HEK293 (cell line): ENCODE measurements around the gene ABHD4.

Experiments used
- CTCF ChIA-PET: fragments of 350-600 bp; formaldehyde crosslinking; extraction: SDS; loops from one replicate; lab custom pipeline; 2021; ENCODE audit warnings: antibody characterized with exemption; lab: Yijun Ruan, JAX
- POLR2A ChIA-PET: fragments of 300-600 bp; formaldehyde crosslinking; extraction: SDS; loops from one replicate; lab custom pipeline; 2020; ENCODE audit warnings: antibody characterized with exemption, inconsistent platforms; lab: Yijun Ruan, JAX
- H3K27ac ChIP-seq: fragments of 200-500 bp; sonication (Bioruptor generic); 2 replicates; pipeline ENCODE4 v1.5.1; 2014; ENCODE audit warnings: low read depth, low read length, control low read depth, inconsistent platforms; ENCODE audit errors: extremely low read depth
- H3K36me3 ChIP-seq, 2 experiments: fragments of 200-500 bp in 1 of 2; sonication (Bioruptor generic) in 1 of 2; 1 replicate in 1 of 2; 2 replicates in 1 of 2; pipeline ENCODE4 v1.5.1; 2014 to 2017; ENCODE audit warnings: inconsistent platforms in 2 of 2, low read length in 2 of 2; ENCODE audit not compliant: control insufficient read depth in 2 of 2, insufficient read depth in 1 of 2
- H3K4me1 ChIP-seq: fragments of 200-500 bp; sonication (Bioruptor generic); 2 replicates; pipeline ENCODE4 v1.5.1; 2014; ENCODE audit warnings: mild to moderate bottlenecking, low read length, inconsistent platforms; ENCODE audit not compliant: control insufficient read depth, insufficient read depth
- H3K4me3 ChIP-seq: 2 replicates; pipeline ENCODE4 v1.5.1; 2011; ENCODE audit warnings: low read depth, mild to moderate bottlenecking, control low read depth, low read length, moderate library complexity
- H3K9me3 ChIP-seq: fragments of 200-500 bp; sonication (Bioruptor generic); 2 replicates; pipeline ENCODE4 v1.5.1; 2014; ENCODE audit warnings: low read depth, low read length, inconsistent platforms; ENCODE audit not compliant: control insufficient read depth, insufficient read depth
- GLI2 ChIP-seq: fragments of 450-650 bp; formaldehyde crosslinking; IDR thresholded peaks from 2 replicates; pipeline ENCODE4; 2017; ENCODE audit warnings: missing biosample characterization, missing genetic modification characterization, low read depth, borderline replicate concordance
- GLIS2 ChIP-seq: fragments of 450-650 bp; formaldehyde crosslinking; IDR thresholded peaks from 2 replicates; pipeline ENCODE4 v1.5.1; 2016; ENCODE audit warnings: missing biosample characterization, missing genetic modification characterization
- KLF1 ChIP-seq: fragments of 450-650 bp; formaldehyde crosslinking; IDR thresholded peaks from 2 replicates; pipeline ENCODE4 v1.5.1; 2016; ENCODE audit warnings: missing biosample characterization, missing genetic modification characterization
- KLF10 ChIP-seq: fragments of 450-650 bp; IDR thresholded peaks from 2 replicates; pipeline ENCODE4 v1.5.1; 2018; ENCODE audit warnings: missing biosample characterization, mild to moderate bottlenecking, missing genetic modification characterization
- MZF1 ChIP-seq: fragments of 450-650 bp; formaldehyde crosslinking; IDR thresholded peaks from 2 replicates; pipeline ENCODE4 v1.5.1; 2017; ENCODE audit warnings: missing biosample characterization, missing genetic modification characterization, borderline replicate concordance
- SCRT1 ChIP-seq: fragments of 450-650 bp; formaldehyde crosslinking; IDR thresholded peaks from 2 replicates; pipeline ENCODE4 v1.5.1; 2016; ENCODE audit warnings: missing biosample characterization, missing genetic modification characterization, borderline replicate concordance
- SP7 ChIP-seq: fragments of 450-650 bp; formaldehyde crosslinking; IDR thresholded peaks from 2 replicates; pipeline ENCODE4 v1.5.1; 2016; ENCODE audit warnings: missing biosample characterization, missing genetic modification characterization
- TCF7L2 ChIP-seq: IDR thresholded peaks from 2 replicates; pipeline ENCODE4 v1.6.1; 2011; ENCODE audit warnings: low read depth, mild to moderate bottlenecking, inconsistent platforms, low read length, moderate library complexity, borderline replicate concordance
- ZBTB20 ChIP-seq: fragments of 450-650 bp; formaldehyde crosslinking; IDR thresholded peaks from 2 replicates; pipeline ENCODE4 v1.5.1; 2016; ENCODE audit warnings: missing biosample characterization, missing genetic modification characterization
- ZFP3 ChIP-seq: fragments of 450-650 bp; formaldehyde crosslinking; IDR thresholded peaks from 2 replicates; pipeline ENCODE4 v1.5.1; 2016; ENCODE audit warnings: low read depth, missing biosample characterization, missing genetic modification characterization
- ZFP37 ChIP-seq: fragments of 450-650 bp; formaldehyde crosslinking; IDR thresholded peaks from 2 replicates; pipeline ENCODE4 v1.5.1; 2016; ENCODE audit warnings: missing biosample characterization, missing genetic modification characterization
- ZNF132 ChIP-seq: fragments of 450-650 bp; formaldehyde crosslinking; IDR thresholded peaks from 2 replicates; pipeline ENCODE4 v1.5.1; 2017; ENCODE audit warnings: missing biosample characterization, missing genetic modification characterization, borderline replicate concordance
- ZNF2 ChIP-seq: fragments of 450-650 bp; formaldehyde crosslinking; IDR thresholded peaks from 2 replicates; pipeline ENCODE4 v1.5.1; 2016; ENCODE audit warnings: missing biosample characterization, missing genetic modification characterization
- ZNF214 ChIP-seq: fragments of 450-650 bp; formaldehyde crosslinking; IDR thresholded peaks from 2 replicates; pipeline ENCODE4 v1.5.1; 2017; ENCODE audit warnings: missing biosample characterization, mild to moderate bottlenecking, missing genetic modification characterization, borderline replicate concordance
- ZNF223 ChIP-seq: fragments of 450-650 bp; formaldehyde crosslinking; IDR thresholded peaks from 2 replicates; pipeline ENCODE4 v1.5.1; 2016; ENCODE audit warnings: missing biosample characterization, missing genetic modification characterization
- ZNF274 ChIP-seq, 2 experiments: fragments of 200-500 bp in 1 of 2; fragments of 450-650 bp in 1 of 2; sonication (Bioruptor generic) in 1 of 2; formaldehyde crosslinking in 1 of 2; IDR thresholded peaks; 2 replicates each; pipeline versions ENCODE4 v1.5.1 to v1.6.1; 2014 to 2016; ENCODE audit warnings: borderline replicate concordance in 1 of 2, inconsistent platforms in 1 of 2, low read length in 1 of 2, missing biosample characterization in 1 of 2, missing genetic modification characterization in 1 of 2
- ZNF335 ChIP-seq: fragments of 450-650 bp; formaldehyde crosslinking; conservative IDR thresholded peaks from 2 replicates; pipeline ENCODE4 v1.5.1; 2016; ENCODE audit warnings: missing biosample characterization, missing genetic modification characterization
- ZNF354C ChIP-seq: fragments of 450-650 bp; formaldehyde crosslinking; IDR thresholded peaks from 2 replicates; pipeline ENCODE4 v1.5.1; 2016; ENCODE audit warnings: missing biosample characterization, missing genetic modification characterization, low read depth, borderline replicate concordance
- ZNF426 ChIP-seq: fragments of 450-650 bp; formaldehyde crosslinking; IDR thresholded peaks from 2 replicates; pipeline ENCODE4 v1.5.1; 2017; ENCODE audit warnings: missing biosample characterization, missing genetic modification characterization, mild to moderate bottlenecking, inconsistent platforms, moderate library complexity
- ZNF510 ChIP-seq: fragments of 450-650 bp; formaldehyde crosslinking; IDR thresholded peaks from 2 replicates; pipeline ENCODE4 v1.5.1; 2018; ENCODE audit warnings: mild to moderate bottlenecking, missing genetic modification characterization, missing biosample characterization; ENCODE audit not compliant: insufficient replicate concordance
- ZNF626 ChIP-seq: fragments of 450-650 bp; sonication (Bioruptor Pico); formaldehyde crosslinking; IDR thresholded peaks from 2 replicates; pipeline ENCODE4 v1.5.1; 2018; ENCODE audit warnings: missing biosample characterization, missing genetic modification characterization, inconsistent platforms
- ZNF747 ChIP-seq: fragments of 450-650 bp; formaldehyde crosslinking; IDR thresholded peaks from 2 replicates; pipeline ENCODE4 v1.5.1; 2016; ENCODE audit warnings: missing biosample characterization, missing genetic modification characterization
- ZNF791 ChIP-seq: fragments of 450-650 bp; formaldehyde crosslinking; IDR thresholded peaks from 2 replicates; pipeline ENCODE4 v1.5.1; 2016; ENCODE audit warnings: missing biosample characterization, missing genetic modification characterization
- TF ChIP-seq, protein P1 (sequence below): fragments of 450-650 bp; formaldehyde crosslinking; IDR thresholded peaks from 2 replicates; pipeline ENCODE4 v1.5.1; 2016; ENCODE audit warnings: missing biosample characterization, missing genetic modification characterization, low read depth
- TF ChIP-seq, protein P2 (sequence below): fragments of 450-650 bp; formaldehyde crosslinking; IDR thresholded peaks from 2 replicates; pipeline ENCODE4 v1.5.1; 2016; ENCODE audit warnings: missing biosample characterization, missing genetic modification characterization
- TF ChIP-seq, protein P3 (sequence below): fragments of 450-650 bp; formaldehyde crosslinking; IDR thresholded peaks from 2 replicates; pipeline ENCODE4 v1.5.1; 2016; ENCODE audit warnings: missing biosample characterization, missing genetic modification characterization

Gene ABHD4

DNA sequence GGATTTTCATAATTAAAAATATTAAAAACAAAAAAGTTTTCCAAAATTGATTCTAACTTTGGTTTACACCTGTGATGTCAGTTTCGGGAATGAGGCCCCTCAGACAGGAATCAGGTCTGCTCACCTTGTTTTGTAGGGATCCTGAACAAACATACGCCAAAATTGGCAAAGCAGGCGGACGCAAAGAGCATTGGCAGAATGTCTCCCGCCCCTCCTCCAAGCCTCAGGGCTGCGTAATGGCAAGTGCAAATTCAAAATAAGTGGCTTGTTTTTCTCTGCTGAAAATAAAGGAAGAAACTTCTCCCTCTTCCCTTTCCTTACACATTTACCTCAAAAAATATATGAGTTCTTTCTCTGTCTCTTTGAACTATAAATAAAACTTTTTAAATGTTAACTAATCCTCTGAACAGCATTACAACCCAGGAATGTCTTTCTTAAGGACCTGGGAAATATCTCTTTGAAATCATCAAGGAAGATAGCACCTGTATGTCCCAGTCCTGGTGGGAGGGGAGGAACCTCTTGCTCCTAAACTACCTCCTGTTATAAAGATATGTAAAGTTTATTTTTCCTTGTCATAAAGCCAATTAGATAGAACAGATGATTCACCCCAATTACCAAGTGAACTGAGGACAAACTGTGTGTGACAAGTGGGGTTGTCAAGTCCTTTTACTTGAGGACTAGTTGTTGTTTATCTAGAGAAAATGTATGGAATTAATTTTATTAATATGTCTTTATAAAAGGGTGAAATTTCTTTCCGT, 29.6 kb downstream of the ABHD4 start (continued):
- TF ChIP-seq ZNF791 = no peak
- TF ChIP-seq, protein P1, sequence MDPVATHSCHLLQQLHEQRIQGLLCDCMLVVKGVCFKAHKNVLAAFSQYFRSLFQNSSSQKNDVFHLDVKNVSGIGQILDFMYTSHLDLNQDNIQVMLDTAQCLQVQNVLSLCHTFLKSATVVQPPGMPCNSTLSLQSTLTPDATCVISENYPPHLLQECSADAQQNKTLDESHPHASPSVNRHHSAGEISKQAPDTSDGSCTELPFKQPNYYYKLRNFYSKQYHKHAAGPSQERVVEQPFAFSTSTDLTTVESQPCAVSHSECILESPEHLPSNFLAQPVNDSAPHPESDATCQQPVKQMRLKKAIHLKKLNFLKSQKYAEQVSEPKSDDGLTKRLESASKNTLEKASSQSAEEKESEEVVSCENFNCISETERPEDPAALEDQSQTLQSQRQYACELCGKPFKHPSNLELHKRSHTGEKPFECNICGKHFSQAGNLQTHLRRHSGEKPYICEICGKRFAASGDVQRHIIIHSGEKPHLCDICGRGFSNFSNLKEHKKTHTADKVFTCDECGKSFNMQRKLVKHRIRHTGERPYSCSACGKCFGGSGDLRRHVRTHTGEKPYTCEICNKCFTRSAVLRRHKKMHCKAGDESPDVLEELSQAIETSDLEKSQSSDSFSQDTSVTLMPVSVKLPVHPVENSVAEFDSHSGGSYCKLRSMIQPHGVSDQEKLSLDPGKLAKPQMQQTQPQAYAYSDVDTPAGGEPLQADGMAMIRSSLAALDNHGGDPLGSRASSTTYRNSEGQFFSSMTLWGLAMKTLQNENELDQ = no peak
- TF ChIP-seq, all 188 proteins: peak for 0

DNA sequence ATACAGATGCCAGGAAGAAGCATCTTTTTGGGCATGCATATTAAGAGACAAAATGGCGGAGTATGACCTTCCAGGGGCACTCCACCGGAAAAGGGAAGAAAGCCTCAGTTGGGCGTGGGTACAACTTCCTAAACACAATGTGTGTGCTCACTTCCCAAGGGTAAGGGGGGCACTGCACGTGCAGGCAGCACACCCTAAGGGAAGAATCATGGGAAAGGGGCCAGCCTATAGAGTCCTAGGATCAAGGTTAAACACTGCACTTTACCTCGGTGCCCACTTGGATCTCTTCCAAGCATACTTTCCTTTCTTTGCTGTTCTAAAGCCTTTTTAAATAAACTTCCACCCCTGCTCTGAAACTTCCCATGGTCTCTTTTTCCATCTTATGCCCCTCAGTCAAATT, 31.3 kb downstream of the ABHD4 start:
- H3K4me3 ChIP-seq = no peak overlapping the region
- ChIA-PET POLR2A (no interaction called here), CTCF (interaction anchor here (0.6 kb wide), 1 partner anchor 224 kb away, joined by 4 read pairs; no protein-coding TSS in a partner anchor)
- H3K27ac ChIP-seq = no peak overlapping the region
- no peaks in the 10 kb centered on the region for H3K9me3 ChIP-seq
- no peaks in the 10 kb centered on the region for H3K36me3 ChIP-seq
- peaks cover 4% of the 10 kb centered on the region; the same call in 1 of the 2 replicates for H3K4me1 ChIP-seq
- TF ChIP-seq ZNF426 (tag by site-specific recombination) (no peak), SP7 (tag by site-specific recombination) (no peak), ZNF791 (no peak), TCF7L2 (no peak), ZNF510 (no peak), KLF1 (no peak), KLF10 (no peak), GLIS2 (tag by site-specific recombination) (no peak), ZNF132 (tag by site-specific recombination) (no peak), ZNF214 (tag by site-specific recombination) (no peak), ZNF223 (tag by site-specific recombination) (no peak), ZBTB20 (no peak), ZFP37 (tag by site-specific recombination) (no peak)
- TF ChIP-seq, protein P2, sequence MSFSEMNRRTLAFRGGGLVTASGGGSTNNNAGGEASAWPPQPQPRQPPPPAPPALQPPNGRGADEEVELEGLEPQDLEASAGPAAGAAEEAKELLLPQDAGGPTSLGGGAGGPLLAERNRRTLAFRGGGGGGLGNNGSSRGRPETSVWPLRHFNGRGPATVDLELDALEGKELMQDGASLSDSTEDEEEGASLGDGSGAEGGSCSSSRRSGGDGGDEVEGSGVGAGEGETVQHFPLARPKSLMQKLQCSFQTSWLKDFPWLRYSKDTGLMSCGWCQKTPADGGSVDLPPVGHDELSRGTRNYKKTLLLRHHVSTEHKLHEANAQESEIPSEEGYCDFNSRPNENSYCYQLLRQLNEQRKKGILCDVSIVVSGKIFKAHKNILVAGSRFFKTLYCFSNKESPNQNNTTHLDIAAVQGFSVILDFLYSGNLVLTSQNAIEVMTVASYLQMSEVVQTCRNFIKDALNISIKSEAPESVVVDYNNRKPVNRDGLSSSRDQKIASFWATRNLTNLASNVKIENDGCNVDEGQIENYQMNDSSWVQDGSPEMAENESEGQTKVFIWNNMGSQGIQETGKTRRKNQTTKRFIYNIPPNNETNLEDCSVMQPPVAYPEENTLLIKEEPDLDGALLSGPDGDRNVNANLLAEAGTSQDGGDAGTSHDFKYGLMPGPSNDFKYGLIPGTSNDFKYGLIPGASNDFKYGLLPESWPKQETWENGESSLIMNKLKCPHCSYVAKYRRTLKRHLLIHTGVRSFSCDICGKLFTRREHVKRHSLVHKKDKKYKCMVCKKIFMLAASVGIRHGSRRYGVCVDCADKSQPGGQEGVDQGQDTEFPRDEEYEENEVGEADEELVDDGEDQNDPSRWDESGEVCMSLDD (tag by site-specific recombination) = no peak
- TF ChIP-seq, protein P3, sequence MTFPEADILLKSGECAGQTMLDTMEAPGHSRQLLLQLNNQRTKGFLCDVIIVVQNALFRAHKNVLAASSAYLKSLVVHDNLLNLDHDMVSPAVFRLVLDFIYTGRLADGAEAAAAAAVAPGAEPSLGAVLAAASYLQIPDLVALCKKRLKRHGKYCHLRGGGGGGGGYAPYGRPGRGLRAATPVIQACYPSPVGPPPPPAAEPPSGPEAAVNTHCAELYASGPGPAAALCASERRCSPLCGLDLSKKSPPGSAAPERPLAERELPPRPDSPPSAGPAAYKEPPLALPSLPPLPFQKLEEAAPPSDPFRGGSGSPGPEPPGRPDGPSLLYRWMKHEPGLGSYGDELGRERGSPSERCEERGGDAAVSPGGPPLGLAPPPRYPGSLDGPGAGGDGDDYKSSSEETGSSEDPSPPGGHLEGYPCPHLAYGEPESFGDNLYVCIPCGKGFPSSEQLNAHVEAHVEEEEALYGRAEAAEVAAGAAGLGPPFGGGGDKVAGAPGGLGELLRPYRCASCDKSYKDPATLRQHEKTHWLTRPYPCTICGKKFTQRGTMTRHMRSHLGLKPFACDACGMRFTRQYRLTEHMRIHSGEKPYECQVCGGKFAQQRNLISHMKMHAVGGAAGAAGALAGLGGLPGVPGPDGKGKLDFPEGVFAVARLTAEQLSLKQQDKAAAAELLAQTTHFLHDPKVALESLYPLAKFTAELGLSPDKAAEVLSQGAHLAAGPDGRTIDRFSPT (tag by site-specific recombination) = no peak

DNA sequence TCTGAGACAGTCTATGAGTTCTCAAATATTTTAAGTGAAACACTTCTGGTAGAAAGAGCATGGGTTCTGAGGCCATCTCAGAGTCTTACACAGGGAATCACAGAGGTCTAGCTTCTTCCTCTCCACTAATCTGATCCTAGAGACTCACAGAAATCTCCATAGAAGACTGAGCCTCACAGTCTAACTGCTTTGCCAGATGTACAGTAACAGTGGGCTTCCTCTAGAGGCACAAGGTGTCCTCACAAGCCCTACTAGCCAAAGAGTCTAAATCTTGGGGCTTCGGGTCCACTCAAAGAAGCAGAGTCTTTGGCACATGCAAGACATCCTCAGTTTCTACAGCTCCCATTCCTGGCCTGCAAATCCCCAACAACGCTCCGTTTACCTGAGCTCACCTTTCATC, 32.0 kb downstream of the ABHD4 start:
- Histone ChIP-seq H3K27ac (no peak overlapping the region), H3K36me3 (no peaks in the 10 kb centered on the region), H3K4me3 (no peak overlapping the region), H3K4me1 (peaks cover 4% of the 10 kb centered on the region; the same call in 1 of the 2 replicates), H3K9me3 (no peaks in the 10 kb centered on the region)
- TF ChIP-seq ZNF747 (tag by site-specific recombination) (no peak), GLI2 (no peak), ZNF354C (tag by site-specific recombination) (no peak), ZNF274 (IDR thresholded peaks at IDR 0.05; ENCODE audit: low read length) (no peak), ZNF274 (tag by site-specific recombination; IDR thresholded peaks at IDR 0.05; ENCODE audit: borderline replicate concordance) (no peak), ZBTB20 (no peak), ZNF335 (tag by site-specific recombination) (no peak), ZFP3 (tag by site-specific recombination) (no peak), ZNF626 (tag by site-specific recombination) (no peak), SCRT1 (tag by site-specific recombination) (no peak), ZNF791 (no peak), ZNF2 (tag by site-specific recombination) (no peak), MZF1 (tag by site-specific recombination) (no peak)
- ChIA-PET POLR2A (no interaction called here), CTCF (interaction anchor here (0.6 kb wide), 1 partner anchor 223 kb away, joined by 4 read pairs; no protein-coding TSS in a partner anchor)
